Measurements from ENCODE around the gene P3H2.

P3H2 gene

DNA sequence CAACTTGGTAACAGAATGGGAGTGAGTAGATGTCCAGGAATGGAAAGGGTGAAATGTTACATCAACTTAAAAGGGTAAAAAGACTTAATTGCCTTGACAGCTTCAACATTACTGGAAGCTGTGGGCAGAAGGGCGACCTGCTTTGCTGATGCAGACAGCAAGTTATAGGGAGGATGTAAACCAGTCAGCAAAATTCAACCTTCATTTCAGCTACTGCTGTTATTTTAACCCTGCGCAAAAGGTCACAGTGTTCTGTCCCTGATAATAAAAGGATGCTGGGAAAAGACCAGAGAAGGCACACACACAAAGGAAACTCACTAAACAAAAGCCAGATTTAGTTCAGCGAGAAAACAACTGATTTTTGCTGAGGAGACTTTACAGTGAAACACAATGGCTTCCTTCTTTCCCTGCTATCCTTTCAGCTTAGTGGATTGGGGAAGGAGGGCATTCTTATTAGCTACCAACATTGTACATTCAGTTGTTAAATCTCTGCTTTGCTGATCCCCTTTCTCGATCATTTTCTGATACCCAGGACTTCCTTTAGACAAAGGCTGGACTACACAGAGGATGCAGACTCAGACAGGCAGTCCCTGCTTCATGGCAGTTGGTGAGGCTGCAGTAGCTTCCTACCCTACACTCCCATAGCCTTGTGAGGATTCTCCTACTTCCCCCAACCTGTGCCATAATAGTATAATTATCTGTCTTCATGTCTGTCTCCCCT, 62.0 kb downstream of the P3H2 start:
- no peaks in the 10 kb centered on the region for H3K27me3 ChIP-seq (ENCODE audit: insufficient read depth, low read length)
- H3K79me2 ChIP-seq (ENCODE audit: control insufficient read depth, insufficient read depth, low read length, unreplicated experiment) = peaks cover 8% of the 10 kb centered on the region
- H3K4me3 ChIP-seq (ENCODE audit: low read depth, low read length) = no peak overlapping the region
- no peaks in the 10 kb centered on the region for H3K36me3 ChIP-seq (ENCODE audit: insufficient read depth, low read length)
- H3K27ac ChIP-seq (ENCODE audit: low read depth, low read length) = peak overlapping the region; percentile 25; the same call in 1 of the 2 replicates
- H2AFZ ChIP-seq (ENCODE audit: low read length, unreplicated experiment) = peak overlapping the region; percentile 75
- H3K4me1 ChIP-seq (ENCODE audit: control insufficient read depth, insufficient read depth, low read length, unreplicated experiment) = peaks cover 40% of the 10 kb centered on the region

DNA sequence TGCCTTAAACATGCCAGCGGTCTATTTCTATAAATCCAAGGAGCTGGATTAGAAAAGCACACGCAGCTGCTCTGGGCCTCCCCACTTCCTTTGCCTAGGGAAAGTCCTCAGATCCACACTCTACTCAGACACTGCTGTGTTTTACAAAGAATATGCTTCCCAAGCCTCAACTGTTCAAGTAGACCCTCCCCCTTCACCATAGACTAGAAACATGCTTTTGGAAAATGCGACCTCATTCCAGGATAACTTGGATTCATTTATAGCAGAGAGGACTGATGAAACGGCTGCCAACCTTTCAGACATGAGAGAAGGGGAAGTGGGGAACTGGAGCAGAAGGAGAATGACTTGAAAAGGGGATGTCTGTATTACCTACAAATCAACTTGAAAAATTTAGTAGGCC, 64.0 kb downstream of the P3H2 start:
- H2AFZ ChIP-seq (ENCODE audit: low read length, unreplicated experiment) = no peak overlapping the region
- peaks cover 8% of the 10 kb centered on the region for H3K79me2 ChIP-seq (ENCODE audit: control insufficient read depth, insufficient read depth, low read length, unreplicated experiment)
- peaks cover 38% of the 10 kb centered on the region for H3K4me1 ChIP-seq (ENCODE audit: control insufficient read depth, insufficient read depth, low read length, unreplicated experiment)
- no peaks in the 10 kb centered on the region for H3K36me3 ChIP-seq (ENCODE audit: insufficient read depth, low read length)
- no peak overlapping the region for H3K4me3 ChIP-seq (ENCODE audit: low read depth, low read length)
- H3K27ac ChIP-seq (ENCODE audit: low read depth, low read length) = no peak overlapping the region
- no peaks in the 10 kb centered on the region for H3K27me3 ChIP-seq (ENCODE audit: insufficient read depth, low read length)

- Histone ChIP-seq H3K79me2 (ENCODE audit: control insufficient read depth, insufficient read depth, low read length, unreplicated experiment) (peaks cover 4% of the 10 kb centered on the region), H2AFZ (ENCODE audit: low read length, unreplicated experiment) (no peak overlapping the region), H3K27me3 (ENCODE audit: insufficient read depth, low read length) (no peaks in the 10 kb centered on the region), H3K27ac (ENCODE audit: low read depth, low read length) (no peak overlapping the region), H3K4me1 (ENCODE audit: control insufficient read depth, insufficient read depth, low read length, unreplicated experiment) (peaks cover 36% of the 10 kb centered on the region), H3K4me3 (ENCODE audit: low read depth, low read length) (no peak overlapping the region), H3K36me3 (ENCODE audit: insufficient read depth, low read length) (no peaks in the 10 kb centered on the region)
These were observed 64.9 kb downstream of the P3H2 start for GRCh38 chr3:190055773-190056172.

DNA sequence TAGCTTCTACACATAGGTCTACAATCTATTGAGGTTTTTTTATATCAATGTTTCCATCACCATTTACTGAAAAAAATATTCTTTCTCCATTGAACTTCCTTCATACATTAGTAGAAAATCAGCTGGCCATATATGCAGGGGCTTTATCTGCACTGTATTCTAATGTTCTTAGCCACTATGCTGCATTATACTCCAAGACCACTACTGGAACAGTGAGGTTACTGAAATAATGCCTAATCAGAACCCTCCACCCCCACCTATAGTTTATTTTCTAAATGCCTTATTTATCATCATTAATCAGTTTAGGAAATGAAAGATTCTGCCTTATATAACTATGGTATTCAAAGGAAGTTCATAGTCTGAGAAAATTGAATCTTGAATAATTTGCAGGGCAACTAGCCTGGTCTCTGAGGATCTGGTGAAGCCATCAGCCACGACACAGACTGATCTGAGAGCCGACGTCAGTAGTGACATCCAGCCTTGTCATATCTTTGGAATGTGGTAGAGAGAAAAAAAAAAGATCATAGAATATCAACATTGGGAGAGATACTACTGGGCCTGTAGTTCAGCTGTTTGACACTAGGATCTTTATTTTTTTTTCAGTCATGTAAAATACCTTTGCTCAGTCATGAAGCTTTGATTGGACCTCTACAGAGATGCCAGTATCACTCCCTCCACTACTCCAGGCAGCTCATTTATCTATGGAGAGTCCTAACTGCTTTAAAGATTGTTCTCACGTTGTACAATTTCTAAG, 66.6 kb downstream of the P3H2 start:
- H3K4me3 ChIP-seq (ENCODE audit: low read depth, low read length) = peak overlapping the region; percentile 4; the same call in 1 of the 2 replicates
- H2AFZ ChIP-seq (ENCODE audit: low read length, unreplicated experiment) = peak overlapping the region; percentile 81
- peak overlapping the region; percentile 81 for H3K27ac ChIP-seq (ENCODE audit: low read depth, low read length)
- no peaks in the 10 kb centered on the region for H3K27me3 ChIP-seq (ENCODE audit: insufficient read depth, low read length)
- H3K79me2 ChIP-seq (ENCODE audit: control insufficient read depth, insufficient read depth, low read length, unreplicated experiment) = peaks cover 5% of the 10 kb centered on the region
- no peaks in the 10 kb centered on the region for H3K36me3 ChIP-seq (ENCODE audit: insufficient read depth, low read length)
- peaks cover 38% of the 10 kb centered on the region for H3K4me1 ChIP-seq (ENCODE audit: control insufficient read depth, insufficient read depth, low read length, unreplicated experiment)

- H2AFZ ChIP-seq (ENCODE audit: low read length, unreplicated experiment) = no peak overlapping the region
- no peaks in the 10 kb centered on the region for H3K36me3 ChIP-seq (ENCODE audit: insufficient read depth, low read length)
- H3K79me2 ChIP-seq (ENCODE audit: control insufficient read depth, insufficient read depth, low read length, unreplicated experiment) = peaks cover 5% of the 10 kb centered on the region
- H3K4me3 ChIP-seq (ENCODE audit: low read depth, low read length) = no peak overlapping the region
- H3K27ac ChIP-seq (ENCODE audit: low read depth, low read length) = no peak overlapping the region
- H3K27me3 ChIP-seq (ENCODE audit: insufficient read depth, low read length) = no peaks in the 10 kb centered on the region
- peaks cover 34% of the 10 kb centered on the region for H3K4me1 ChIP-seq (ENCODE audit: control insufficient read depth, insufficient read depth, low read length, unreplicated experiment)
These were observed 69.1 kb downstream of the P3H2 start for GRCh38 chr3:190051641-190052040.

DNA sequence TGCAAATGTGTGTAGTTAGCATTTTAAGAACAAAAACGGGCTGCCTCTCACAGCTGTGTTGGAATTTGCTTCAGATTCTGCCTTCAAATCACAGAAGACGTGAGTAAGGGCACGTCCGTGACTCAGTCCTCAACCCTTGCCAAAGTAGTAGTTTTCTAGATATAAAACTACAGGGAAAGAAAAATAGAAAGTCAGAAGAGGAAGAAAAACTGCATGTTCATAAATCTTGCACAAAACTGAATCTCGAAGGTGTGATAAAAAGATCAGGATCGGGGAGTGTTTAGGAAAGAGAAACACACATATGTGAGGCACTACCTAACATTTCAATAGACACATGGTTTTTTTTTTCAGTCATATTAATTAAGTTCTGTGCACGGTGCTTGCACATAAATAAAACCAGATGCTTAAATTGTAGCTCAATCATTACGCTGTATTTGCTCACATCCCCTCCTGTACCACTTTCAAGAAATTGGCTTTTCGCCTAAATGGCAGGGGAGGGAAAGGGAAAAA, 71.7 kb downstream of the P3H2 start:
- peak overlapping the region; percentile 70 for H3K4me3 ChIP-seq (ENCODE audit: low read depth, low read length)
- no peaks in the 10 kb centered on the region for H3K27me3 ChIP-seq (ENCODE audit: insufficient read depth, low read length)
- H3K4me1 ChIP-seq (ENCODE audit: control insufficient read depth, insufficient read depth, low read length, unreplicated experiment) = peaks cover 28% of the 10 kb centered on the region
- H3K36me3 ChIP-seq (ENCODE audit: insufficient read depth, low read length) = no peaks in the 10 kb centered on the region
- peaks cover 5% of the 10 kb centered on the region for H3K79me2 ChIP-seq (ENCODE audit: control insufficient read depth, insufficient read depth, low read length, unreplicated experiment)
- H2AFZ ChIP-seq (ENCODE audit: low read length, unreplicated experiment) = peak overlapping the region; percentile 42
- H3K27ac ChIP-seq (ENCODE audit: low read depth, low read length) = peak overlapping the region; percentile 75

- peaks cover 35% of the 10 kb centered on the region for H3K4me1 ChIP-seq (ENCODE audit: control insufficient read depth, insufficient read depth, low read length, unreplicated experiment)
- no peaks in the 10 kb centered on the region for H3K27me3 ChIP-seq (ENCODE audit: insufficient read depth, low read length)
- no peak overlapping the region for H2AFZ ChIP-seq (ENCODE audit: low read length, unreplicated experiment)
- H3K27ac ChIP-seq (ENCODE audit: low read depth, low read length) = no peak overlapping the region
- no peaks in the 10 kb centered on the region for H3K36me3 ChIP-seq (ENCODE audit: insufficient read depth, low read length)
- H3K4me3 ChIP-seq (ENCODE audit: low read depth, low read length) = no peak overlapping the region
- H3K79me2 ChIP-seq (ENCODE audit: control insufficient read depth, insufficient read depth, low read length, unreplicated experiment) = peaks cover 11% of the 10 kb centered on the region
These were observed 75.7 kb downstream of the P3H2 start for GRCh38 chr3:190044974-190045373.

- peaks cover 27% of the 10 kb centered on the region for H3K4me1 ChIP-seq (ENCODE audit: control insufficient read depth, insufficient read depth, low read length, unreplicated experiment)
- H2AFZ ChIP-seq (ENCODE audit: low read length, unreplicated experiment) = no peak overlapping the region
- H3K27ac ChIP-seq (ENCODE audit: low read depth, low read length) = no peak overlapping the region
- no peaks in the 10 kb centered on the region for H3K36me3 ChIP-seq (ENCODE audit: insufficient read depth, low read length)
- H3K27me3 ChIP-seq (ENCODE audit: insufficient read depth, low read length) = no peaks in the 10 kb centered on the region
- H3K4me3 ChIP-seq (ENCODE audit: low read depth, low read length) = no peak overlapping the region
- peaks cover 11% of the 10 kb centered on the region for H3K79me2 ChIP-seq (ENCODE audit: control insufficient read depth, insufficient read depth, low read length, unreplicated experiment)
These were observed 76.6 kb downstream of the P3H2 start for GRCh38 chr3:190044142-190044541.

- no peak overlapping the region for H3K4me3 ChIP-seq (ENCODE audit: low read depth, low read length)
- no peaks in the 10 kb centered on the region for H3K36me3 ChIP-seq (ENCODE audit: insufficient read depth, low read length)
- no peaks in the 10 kb centered on the region for H3K27me3 ChIP-seq (ENCODE audit: insufficient read depth, low read length)
- no peak overlapping the region for H3K27ac ChIP-seq (ENCODE audit: low read depth, low read length)
- peaks cover 27% of the 10 kb centered on the region for H3K4me1 ChIP-seq (ENCODE audit: control insufficient read depth, insufficient read depth, low read length, unreplicated experiment)
- H3K79me2 ChIP-seq (ENCODE audit: control insufficient read depth, insufficient read depth, low read length, unreplicated experiment) = peaks cover 11% of the 10 kb centered on the region
- H2AFZ ChIP-seq (ENCODE audit: low read length, unreplicated experiment) = no peak overlapping the region
These were observed 77.0 kb downstream of the P3H2 start for GRCh38 chr3:190043741-190044140.

DNA sequence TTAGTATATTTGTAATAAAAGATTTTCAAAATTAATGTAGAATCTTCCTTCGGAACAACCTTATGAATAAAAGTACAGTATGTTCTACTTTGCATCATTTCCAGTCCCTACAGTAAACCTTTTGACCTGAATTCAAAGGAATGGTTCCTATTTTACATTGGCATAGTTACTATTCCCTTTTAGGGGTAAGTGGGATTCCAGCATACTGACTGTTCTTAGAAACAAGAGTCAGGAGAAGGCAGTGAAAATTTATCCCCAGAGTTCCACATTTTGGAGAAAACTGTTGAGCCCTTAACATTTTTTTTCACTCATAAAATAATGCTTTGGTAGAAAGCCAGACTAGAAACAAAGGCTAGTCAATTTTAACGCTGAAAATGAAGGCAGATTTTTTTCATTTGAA, 78.1 kb downstream of the P3H2 start:
- Histone ChIP-seq H3K4me1 (ENCODE audit: control insufficient read depth, insufficient read depth, low read length, unreplicated experiment) (peaks cover 29% of the 10 kb centered on the region), H3K27ac (ENCODE audit: low read depth, low read length) (no peak overlapping the region), H2AFZ (ENCODE audit: low read length, unreplicated experiment) (no peak overlapping the region), H3K79me2 (ENCODE audit: control insufficient read depth, insufficient read depth, low read length, unreplicated experiment) (peaks cover 11% of the 10 kb centered on the region), H3K4me3 (ENCODE audit: low read depth, low read length) (no peak overlapping the region), H3K36me3 (ENCODE audit: insufficient read depth, low read length) (no peaks in the 10 kb centered on the region), H3K27me3 (ENCODE audit: insufficient read depth, low read length) (no peaks in the 10 kb centered on the region)

All from ACC112 (cell line).